Hindlimb muscle (tissue), 1 donor: ENCODE measurements around the gene CYB5A. TPM values are rescaled to one million over a fixed set of nuclear protein-coding genes. Genes with fewer than 3 reads are reported as not detected.

ENCODE experiments used
- DNase-seq: peaks from one replicate; pipeline ENCODE4 v3.0.0-alpha.2; 2013
- polyA plus RNA-seq: library from polyadenylated mRNA; unstranded; fragments of 120-200 nt; gene quantifications from one replicate; pipeline ENCODE4 v1.2.1, GENCODE V29; 2013; ENCODE audit not compliant: insufficient read length

CYB5A gene
- polyA plus RNA-seq, 1 donor, result 34.5 TPM

DNA sequence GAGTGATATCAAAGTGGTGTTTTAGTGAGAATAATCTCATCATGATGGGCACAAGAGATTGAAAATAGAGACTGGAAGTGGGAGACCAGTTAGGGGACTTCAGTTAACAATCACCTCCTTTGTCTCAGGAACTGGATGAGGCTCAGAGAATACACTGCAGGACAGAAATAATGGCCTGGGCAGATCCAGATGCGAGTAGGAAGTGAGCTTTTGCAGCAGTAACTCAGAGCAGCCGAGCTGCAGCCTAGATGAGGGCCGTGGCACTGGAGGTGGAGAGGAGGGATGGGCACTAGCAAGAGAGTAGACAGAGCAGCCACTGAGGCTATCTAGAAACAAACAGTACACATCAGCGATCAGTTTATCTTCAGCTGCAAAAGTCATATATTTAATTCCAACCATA, 48.6 kb downstream of the CYB5A start:
- no peak for DNase-seq

DNA sequence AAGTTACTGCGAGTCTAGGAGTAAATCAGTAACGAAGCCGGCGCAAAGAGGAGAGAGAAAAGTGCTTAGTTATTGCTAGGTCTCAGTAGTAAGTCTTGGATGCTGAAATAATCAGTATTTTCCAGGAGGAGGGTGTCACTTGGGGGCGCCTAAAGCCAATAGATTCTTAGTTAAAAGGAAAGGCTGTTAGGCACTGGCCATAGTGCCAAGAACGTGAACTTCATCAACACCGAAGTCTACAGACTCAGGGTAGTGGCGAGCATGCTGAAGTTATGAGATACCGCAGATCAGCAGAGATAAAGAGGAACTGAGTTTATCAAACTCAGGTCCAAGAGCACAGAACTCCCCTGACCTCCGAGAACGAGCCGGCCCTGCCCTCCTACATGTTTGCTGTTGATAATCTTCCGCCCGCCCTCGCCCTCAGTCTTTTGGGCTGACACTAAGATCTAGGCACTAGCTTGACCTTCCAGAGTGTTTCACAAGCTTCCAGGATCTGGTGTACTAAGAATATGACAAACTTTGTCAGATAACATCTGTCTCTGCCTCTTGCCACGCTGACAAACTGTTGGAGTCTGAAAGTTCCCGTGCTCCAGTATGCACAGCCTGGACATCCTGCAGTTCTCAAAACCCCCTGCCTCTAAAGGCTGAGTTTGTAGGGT, 49.2 kb downstream of the CYB5A start:
- DNase-seq, result no peak

DNA sequence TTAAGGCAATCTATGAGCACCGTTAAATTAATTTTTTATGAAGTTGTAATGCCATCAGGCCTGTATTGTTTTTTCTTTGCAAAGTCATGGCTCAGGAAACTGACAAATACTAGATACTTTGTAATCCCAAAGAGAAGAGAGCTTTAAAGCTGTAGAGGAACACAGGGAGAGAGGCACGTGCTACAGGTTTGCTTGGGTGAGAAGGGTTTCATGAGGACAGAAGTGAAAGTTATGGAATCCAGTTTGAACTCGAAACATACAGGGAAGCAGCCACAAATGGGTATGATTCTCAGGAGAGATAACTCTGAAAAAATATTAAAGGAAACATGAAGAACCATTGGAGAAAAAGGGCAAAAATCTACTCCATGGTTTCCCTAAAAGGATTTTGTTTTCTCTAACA, 49.8 kb downstream of the CYB5A start:
- no peak for DNase-seq

DNA sequence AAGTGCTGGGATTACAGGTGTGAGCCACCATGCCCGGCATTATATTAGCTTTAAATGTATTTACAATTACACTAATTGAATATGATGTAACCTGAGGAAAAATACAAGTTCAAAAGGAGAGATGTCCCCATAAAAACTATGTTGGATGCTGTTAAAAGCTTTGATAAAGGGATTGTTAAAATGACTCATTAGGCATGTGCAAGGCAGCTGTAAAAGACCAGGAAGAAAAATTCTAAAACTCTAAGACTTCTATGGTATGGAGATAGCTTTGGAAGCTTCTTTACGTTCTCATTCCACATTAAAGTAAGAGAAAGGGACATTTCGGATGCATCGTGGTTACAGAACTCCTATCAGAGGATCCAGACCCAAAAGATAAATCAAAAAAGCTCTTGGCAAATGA, 50.3 kb downstream of the CYB5A start:
- no peak for DNase-seq

DNA sequence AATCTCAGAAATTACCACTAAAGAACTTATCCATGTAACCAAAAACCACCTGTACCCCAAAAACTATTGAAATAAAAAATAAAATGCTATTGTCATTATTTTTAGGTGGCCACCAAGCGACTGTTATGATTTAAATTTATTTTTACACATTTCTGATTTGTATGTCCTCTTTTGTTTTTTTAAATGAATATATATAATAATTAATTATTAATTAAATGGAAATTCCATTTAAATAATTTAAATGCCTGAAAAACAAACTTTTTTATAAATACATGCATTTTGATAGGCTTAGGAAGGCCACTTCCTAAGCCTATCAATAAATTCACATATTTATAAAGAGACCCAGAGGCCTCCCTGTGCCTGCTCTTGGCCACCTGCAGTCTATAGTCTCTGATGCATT, 52.2 kb downstream of the CYB5A start:
- DNase-seq, result no peak

DNA sequence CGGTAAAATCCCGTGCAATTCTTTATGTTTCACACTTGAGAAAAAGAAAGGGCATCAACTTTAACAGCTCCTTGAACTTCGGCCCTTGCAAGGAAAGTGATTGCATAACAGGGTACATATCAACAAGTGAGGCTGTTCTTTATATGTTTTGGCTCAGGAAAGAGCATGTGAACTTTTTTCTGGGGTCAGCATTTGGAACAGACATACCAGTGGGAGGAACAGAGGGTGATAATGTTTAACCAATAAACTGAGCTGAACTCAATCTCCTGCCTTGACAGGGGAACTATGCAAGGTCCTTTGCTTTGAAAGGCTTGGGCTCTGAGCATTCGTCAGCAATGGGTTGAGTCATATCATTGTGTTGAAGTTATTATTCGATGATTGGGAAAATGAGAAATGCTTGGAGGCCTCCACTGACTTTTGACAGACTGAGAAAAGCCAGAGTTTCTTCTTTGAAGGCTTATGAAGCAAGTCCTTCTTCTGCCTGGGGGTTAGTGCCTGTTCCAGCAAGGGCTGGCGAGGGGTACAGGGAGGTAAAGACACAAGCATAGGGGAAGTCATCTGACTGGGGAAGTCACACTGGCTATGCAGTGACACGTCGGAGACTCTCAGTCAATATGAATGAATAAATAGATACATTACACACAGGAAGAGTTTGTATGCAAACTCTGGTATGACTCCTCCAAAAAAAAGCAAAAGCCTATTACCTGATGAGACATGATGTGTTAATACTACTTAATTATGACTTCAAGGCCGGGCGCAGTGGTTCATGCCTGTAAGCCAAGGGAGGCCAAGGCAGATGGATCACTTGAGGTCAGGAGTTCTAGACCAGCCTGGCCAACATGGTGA, 57.2 kb downstream of the CYB5A start:
- no peak for DNase-seq

DNA sequence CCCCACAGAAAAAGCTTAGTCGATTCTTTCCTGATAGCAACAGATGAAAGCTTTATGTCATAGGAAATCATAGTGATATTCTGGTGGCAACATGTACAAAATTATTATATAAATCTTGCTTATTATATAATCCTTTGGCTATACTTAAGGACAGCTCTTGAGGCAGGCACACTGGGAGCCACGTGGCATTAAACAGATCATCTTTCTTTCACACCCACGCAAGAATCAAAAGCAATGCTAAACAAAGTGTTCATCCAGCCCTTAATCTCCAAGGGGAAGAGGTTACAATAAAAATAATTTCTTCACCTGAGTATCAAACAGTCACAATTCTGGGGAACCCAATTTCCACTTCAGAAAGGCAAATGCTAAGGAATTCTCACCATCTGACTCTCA, 57.8 kb downstream of the CYB5A start:
- no peak for DNase-seq

DNA sequence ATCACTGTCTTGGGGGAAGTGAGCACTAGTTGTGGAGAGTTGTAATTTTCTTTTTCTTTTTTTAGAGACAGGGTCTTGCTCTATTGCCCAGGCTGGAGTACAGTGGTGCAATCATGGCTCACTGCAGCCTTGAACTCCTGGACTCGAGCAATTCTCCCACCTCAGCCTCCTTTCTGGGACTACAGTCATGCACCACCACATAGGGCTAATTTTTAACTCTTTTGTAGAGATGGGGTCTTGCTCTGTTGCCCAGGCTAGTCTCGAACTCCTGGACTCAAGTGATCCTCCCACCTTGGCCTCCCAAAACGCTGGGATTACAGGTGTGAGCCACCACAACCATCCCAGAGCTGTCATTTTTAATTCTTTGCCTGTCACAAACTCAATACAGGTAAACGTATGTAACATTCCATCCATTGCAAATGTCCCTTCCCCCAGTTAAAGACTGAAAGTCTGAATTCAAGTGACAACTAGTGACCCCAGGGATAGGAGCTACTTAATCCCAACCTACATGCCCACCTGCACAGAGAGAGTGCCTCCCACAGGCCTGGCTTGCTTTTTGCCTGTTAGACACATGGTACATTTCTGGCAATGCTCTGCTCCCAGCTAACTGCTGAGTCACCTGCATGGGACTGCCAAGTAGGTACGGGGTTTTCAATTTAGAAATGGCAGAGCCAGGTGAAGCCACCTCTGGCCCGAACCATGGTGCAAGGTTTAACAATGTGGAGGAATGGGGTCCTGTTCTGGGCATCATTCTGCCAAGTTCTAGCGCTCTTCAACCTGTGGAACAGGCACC, 60.6 kb downstream of the CYB5A start:
- no peak for DNase-seq

DNA sequence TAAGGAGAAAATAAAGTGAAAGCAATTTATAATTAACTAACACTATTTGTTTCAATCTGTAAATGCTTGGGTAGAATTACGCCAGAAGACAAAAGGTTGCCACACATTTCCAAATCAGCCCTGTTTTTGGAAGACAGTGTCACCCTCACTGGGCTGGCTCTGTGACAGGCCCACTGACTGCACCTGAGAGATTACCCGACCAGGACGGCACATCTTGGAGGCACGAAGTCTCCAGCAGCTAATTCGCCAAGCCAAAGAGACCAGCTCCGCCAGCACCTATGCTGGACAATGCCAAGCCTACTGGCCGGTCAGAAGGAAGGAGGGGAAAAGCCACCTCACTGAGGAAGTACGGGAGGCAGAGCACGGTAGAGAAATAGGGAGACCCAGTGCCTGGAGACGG, 61.9 kb downstream of the CYB5A start:
- no peak for DNase-seq

DNA sequence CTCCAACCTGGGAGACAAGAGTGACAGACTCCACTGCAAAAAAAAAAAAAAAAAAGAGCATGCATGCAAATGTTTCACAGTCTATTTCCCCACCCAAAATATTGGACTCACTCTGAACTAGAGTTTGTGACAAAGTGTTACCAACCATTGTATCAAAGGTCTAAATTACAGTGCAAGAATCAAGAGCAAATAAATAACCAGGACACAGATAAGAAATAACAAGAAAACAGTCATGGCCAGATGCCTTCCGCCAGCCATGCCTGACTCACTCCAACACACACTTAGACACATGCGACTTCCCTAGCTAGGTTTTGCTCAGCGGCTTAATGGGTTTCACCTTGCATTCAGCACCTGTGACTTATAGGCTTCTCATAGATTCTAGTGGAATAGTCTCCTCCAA, 62.8 kb downstream of the CYB5A start:
- no peak for DNase-seq

DNA sequence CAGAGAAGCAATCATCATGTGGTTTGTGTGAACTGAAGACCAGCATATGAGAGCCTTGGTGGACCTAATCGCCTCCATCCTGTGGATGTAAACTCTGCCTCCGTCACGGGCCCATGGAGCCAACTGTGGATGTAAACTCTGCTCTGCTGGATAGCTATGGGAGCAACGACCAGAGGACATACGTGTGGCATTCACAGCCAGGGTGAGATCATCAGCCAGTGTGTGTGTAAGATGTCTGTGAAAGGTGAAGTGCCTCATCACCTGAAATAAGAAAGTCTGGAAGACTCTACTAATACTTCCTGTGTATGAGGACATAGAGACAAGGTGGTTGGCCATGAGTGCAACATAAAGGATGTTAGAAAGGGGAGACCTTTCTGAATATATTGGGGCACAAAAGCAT, 63.5 kb downstream of the CYB5A start:
- DNase-seq, result no peak

DNA sequence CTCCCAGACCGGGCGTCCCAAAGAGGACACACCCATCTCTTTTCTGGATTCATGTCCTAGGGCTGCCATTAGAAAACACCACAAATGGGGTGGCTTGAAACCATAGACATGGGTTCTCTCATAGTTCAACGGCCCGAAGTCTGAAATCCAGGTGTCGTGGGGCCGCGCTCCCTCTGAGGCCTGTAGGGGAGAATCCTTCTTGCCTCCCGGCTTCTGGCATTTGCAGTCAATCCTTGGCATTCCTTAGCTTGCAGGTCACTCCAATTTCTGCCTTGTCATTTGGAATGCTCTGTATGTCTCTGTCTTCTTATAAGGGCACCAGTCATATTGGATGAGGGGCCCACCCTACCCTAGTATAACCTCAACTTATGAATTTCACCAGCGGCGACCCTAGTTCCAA, 65.1 kb downstream of the CYB5A start:
- no peak for DNase-seq

DNA sequence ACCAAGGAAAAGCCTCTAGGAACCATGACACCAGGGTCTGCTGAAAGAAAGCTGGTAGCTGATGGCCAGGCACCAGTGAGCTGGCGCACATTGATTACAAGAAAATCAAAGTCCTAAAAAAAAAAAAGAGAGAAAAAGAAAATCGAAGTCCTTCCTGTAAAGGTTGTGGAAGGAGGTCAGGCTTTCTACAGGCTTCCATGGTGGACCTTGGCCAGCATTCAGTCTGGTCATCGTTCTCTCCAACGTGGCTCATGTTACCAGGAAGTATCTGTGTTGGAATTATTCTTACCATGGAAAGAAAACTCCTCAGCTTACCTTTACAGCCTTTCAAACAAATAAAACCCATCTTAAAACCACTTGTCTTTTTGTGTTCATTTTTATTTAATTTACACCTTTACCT, 65.6 kb downstream of the CYB5A start:
- no peak for DNase-seq

DNA sequence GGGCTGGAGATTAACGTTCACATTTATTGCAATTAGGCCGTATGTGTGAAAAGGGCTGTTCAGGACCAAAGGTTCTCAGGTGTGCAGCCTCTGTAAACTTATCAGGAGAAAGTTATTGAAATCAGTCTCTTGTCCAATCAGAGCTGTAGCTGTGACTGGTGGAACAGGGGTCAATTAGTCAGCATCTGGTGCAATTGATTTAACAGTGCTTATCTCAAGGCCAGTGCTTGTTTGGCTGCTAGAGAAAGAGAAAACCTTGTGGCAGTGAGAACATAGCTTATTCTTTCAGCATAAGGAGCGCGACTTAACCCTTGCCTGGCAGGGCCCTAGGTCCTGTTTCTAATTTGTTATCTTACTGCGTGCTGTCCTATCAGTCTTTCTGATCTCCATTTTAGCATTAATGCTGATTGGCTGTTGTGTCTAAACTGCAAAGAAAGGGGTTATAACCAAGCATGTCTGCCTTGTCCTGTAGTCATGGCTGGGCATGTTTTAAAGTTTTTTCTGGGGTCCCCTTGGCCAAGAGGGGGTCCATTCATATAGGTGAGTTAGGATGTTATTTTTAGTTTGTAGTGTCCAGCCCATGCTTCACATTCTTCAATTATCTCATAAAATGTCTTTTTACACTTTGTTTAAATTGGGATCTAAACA, 66.4 kb downstream of the CYB5A start:
- no peak for DNase-seq

DNA sequence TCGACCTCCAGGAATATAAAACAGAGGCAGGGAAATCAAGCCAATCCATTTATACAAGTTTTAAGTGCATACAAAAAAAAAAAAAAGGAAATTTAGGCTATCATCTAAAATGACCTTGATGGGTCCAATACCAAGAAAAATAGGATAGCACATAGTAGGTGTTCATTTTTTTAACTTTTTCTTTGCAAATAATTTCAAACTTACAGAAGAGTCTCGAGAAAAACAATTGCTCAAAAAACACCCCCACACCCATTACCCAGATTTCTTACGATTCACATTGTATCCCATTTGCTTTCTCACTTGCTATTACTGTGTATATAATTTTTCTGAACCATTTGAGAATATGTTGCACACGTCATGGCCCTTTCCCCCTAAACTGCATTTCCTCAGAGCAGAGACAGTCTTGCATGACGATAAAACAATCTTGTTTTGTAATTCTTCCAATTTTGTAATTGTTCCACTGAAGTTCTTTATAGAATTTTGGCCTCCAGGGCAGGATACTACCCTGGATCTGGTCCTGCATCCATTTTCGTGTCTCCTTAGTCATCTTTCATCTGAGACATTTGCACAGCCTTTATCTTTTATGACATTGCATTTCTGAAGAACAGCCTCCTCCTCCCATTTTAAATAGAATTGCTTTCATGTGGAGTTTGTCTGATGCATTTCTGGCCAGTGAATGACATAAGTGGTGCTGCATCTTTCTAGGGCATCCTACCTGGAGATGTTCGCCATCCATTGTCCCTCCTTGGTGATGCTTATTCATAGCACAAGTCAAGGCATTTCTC, 68.9 kb downstream of the CYB5A start:
- no peak for DNase-seq

DNA sequence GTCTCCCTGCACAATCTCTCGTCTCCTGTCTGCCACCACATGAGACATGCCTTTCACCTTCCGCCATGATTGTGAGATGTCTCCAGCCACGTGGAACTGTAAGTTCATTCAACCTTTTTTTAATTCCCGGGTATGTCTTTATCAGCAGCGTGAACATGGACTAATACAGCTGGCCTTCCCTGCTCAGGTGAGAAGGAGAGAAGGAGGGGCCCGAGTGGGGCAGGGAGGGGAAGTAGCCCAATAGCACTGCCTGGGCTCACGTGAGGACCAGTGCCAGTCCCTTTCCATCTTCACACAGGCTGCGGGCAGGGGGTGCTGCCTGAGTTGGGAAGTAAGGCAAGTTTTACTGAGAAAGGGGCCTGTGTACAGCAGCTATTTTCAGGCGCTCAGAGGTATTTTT, 70.7 kb downstream of the CYB5A start:
- no peak for DNase-seq

DNA sequence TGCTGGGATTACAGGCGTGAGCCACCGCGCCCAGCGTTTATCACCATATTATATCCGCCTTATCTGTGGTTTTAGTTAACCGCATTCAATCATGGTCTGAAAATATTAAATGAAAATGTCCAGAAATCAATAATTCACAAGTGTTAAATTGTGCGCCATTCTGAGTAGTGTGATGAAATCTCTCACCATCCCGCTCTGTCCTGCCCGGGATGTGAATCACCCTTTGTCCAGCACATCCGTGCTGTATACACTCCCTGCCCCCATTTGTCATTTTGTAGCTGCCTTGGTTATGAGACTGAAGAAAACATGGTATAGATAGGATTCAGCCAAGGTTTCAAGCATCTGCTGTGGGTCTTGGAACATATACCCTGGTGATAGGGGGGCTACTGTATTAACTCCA, 72.7 kb downstream of the CYB5A start:
- no peak for DNase-seq

DNA sequence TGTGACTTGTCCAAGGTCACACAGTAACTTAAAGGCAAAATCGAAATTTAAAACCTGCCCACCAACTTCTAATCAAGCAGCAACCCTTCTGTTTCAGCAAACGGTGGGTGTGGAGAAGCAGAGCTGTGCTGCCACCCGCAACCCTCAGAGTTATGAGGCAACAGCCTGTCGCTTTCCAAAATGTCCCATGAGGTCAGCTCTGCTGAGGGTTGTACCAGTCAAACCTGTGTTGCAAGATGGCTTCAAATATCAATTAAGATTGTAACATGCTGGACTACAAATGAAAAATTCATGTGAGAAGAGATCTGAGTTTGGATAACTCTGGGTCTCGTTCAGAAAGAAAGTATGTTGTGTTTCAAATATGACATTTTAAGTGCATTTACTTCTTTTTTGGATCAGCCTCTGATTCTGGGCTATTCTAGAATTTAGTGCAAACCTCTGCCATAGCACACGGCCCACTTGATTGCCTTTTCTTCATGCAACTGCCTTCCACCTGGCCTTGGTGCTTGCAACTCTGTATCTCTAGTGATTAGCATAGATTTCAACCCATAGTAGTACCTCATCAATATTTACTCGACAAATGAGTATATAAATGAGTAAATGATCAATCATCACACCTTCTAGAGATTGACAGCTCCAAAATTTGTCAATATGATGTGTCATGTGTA, 74.2 kb downstream of the CYB5A start:
- no peak for DNase-seq

DNA sequence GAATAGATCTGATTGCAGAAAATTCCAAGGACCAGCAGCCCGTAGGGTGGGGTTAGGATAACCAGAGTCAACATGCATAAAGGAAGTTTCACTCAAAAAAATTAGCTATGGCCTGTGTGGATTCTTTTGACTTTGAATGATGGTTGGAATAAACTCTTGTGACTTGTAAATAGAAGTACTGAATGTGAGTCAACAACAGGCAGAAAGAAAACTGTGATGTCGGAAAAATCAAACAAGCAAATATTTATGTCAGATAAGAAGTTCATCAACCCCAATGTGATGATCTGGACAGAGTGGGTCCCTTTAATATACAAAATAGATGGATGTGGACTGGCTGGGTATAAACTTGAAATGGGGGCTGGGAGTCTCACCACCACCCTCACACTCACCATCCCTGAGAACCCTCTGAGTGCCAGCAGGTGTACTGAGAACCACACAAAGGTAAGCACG, 75.1 kb downstream of the CYB5A start:
- no peak for DNase-seq

DNA sequence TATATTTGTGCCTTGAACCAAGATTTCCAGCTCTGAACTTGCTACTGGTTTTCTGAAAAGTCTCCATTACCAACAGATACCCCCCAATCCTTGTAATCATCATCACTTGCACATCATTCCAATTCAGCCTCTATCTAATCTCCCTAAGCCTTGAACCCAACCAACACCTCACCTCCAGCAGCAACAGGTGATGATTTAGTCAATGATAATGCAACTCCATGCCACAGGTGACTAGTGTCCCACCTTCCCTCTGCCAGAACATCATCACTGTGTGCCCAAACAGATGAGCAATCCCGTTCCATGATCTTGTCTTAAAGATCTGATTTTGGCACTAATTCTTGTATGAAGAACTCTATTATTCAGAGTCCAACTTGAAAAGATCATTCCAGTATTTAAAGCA, 75.9 kb downstream of the CYB5A start:
- no peak for DNase-seq

DNA sequence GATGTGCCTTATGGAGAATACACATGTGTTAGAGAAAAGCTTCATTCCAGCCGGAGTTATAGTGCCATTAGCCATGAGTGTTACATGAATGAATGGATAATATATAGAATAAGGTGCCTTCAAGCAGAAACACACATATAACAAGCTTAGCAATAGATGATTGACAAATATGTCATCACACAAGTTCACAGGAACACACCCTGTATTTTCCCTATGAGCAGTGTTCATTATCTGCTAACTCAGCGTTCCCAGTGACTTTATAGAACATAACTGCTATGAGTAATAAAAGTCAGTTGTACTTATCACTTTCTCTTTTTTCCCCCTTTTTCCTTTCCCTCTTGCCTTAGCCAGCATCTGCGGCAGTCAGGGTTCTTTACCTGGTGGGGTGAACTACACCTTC, 78.3 kb downstream of the CYB5A start:
- DNase-seq, result no peak
